ENCODE results near the gene FAF1.

FAF1 gene

GRCh38 chr1:50693829-50694228, 266.2 kb downstream of the FAF1 start:
- DNase-seq, result no peak

- DNase-seq, result no peak
Measured at GRCh38 chr1:50684185-50684584, 275.9 kb downstream of the FAF1 start.

- no peak for DNase-seq
Measured at GRCh38 chr1:50681931-50682330, 278.1 kb downstream of the FAF1 start.

- DNase-seq, result no peak
Measured at GRCh38 chr1:50667710-50668356, 292.2 kb downstream of the FAF1 start.

- no peak for DNase-seq
Measured at GRCh38 chr1:50667272-50667671, 292.8 kb downstream of the FAF1 start.

- no peak for DNase-seq
Measured at GRCh38 chr1:50666849-50667248, 293.2 kb downstream of the FAF1 start.

GRCh38 chr1:50665413-50665812, 294.7 kb downstream of the FAF1 start:
- DNase-seq, result no peak

GRCh38 chr1:50661626-50662025, 298.4 kb downstream of the FAF1 start:
- no peak for DNase-seq

GRCh38 chr1:50659107-50659662, 300.9 kb downstream of the FAF1 start:
- peak in 1 of 2 experiments; percentile 36 for DNase-seq

GRCh38 chr1:50658459-50659076, 301.5 kb downstream of the FAF1 start:
- DNase-seq, result no peak

GRCh38 chr1:50656931-50657330, 303.1 kb downstream of the FAF1 start:
- DNase-seq, result no peak

- no peak for DNase-seq
Measured at GRCh38 chr1:50651476-50652263, 308.4 kb downstream of the FAF1 start.

- DNase-seq, result no peak
Measured at GRCh38 chr1:50646526-50646925, 313.5 kb downstream of the FAF1 start.

- no peak for DNase-seq
Measured at GRCh38 chr1:50645139-50645538, 314.9 kb downstream of the FAF1 start.

GRCh38 chr1:50644447-50645105, 315.5 kb downstream of the FAF1 start:
- no peak for DNase-seq

GRCh38 chr1:50637460-50637859, 322.6 kb downstream of the FAF1 start:
- no peak for DNase-seq

GRCh38 chr1:50634251-50634650, 325.8 kb downstream of the FAF1 start:
- no peak for DNase-seq

GRCh38 chr1:50633465-50633864, 326.6 kb downstream of the FAF1 start:
- DNase-seq, result peak; percentile 30 to 51

GRCh38 chr1:50631161-50631560, 328.9 kb downstream of the FAF1 start:
- no peak for DNase-seq

GRCh38 chr1:50622259-50622658, 337.8 kb downstream of the FAF1 start:
- no peak for DNase-seq

GRCh38 chr1:50620680-50621329, 339.3 kb downstream of the FAF1 start:
- no peak for DNase-seq

- no peak for DNase-seq
Measured at GRCh38 chr1:50615036-50615750, 344.9 kb downstream of the FAF1 start.
